Hepatocyte (in vitro differentiated cells): ENCODE measurements around the gene TMEM117. TPM values are rescaled to one million over a fixed set of nuclear protein-coding genes. Genes with fewer than 3 reads are reported as not detected.

Experiments
- DNase-seq: peaks from one replicate; pipeline ENCODE4 v3.0.0-alpha.2; 2016; ENCODE audit warnings: low spot score
- H2AFZ ChIP-seq: fragments of 200-600 bp; sonication (generic); 2 replicates; pipeline ENCODE4 v1.6.0; 2016; ENCODE audit warnings: antibody characterized with exemption, mild to moderate bottlenecking
- H3K27ac ChIP-seq: fragments of 200-600 bp; sonication (generic); 2 replicates; pipeline ENCODE4 v1.5.1; 2016; ENCODE audit warnings: mild to moderate bottlenecking
- H3K27me3 ChIP-seq: fragments of 200-600 bp; sonication (generic); 2 replicates; pipeline ENCODE4 v1.6.1; 2016
- H3K36me3 ChIP-seq: fragments of 200-600 bp; sonication (generic); replicated peaks from 2 replicates; pipeline ENCODE4 v1.5.1; 2016; ENCODE audit warnings: low read depth; ENCODE audit not compliant: insufficient read depth
- H3K4me1 ChIP-seq: fragments of 200-600 bp; sonication (generic); 2 replicates; pipeline ENCODE4 v1.5.1; 2016; ENCODE audit warnings: mild to moderate bottlenecking, moderate library complexity; ENCODE audit not compliant: insufficient read depth
- H3K4me2 ChIP-seq: fragments of 200-600 bp; sonication (generic); 2 replicates; pipeline ENCODE4 v1.6.0; 2016
- H3K4me3 ChIP-seq: fragments of 200-600 bp; sonication (generic); 2 replicates; pipeline ENCODE4 v1.5.1; 2016; ENCODE audit warnings: mild to moderate bottlenecking
- H3K79me2 ChIP-seq: fragments of 200-600 bp; sonication (generic); 2 replicates; pipeline ENCODE4 v1.6.0; 2017; ENCODE audit warnings: mild to moderate bottlenecking
- H3K9me2 ChIP-seq: fragments of 200-600 bp; sonication (generic); replicated peaks from 2 replicates; pipeline ENCODE4 v1.6.0; 2017; ENCODE audit warnings: mild to moderate bottlenecking; ENCODE audit not compliant: insufficient read depth
- H3K9me3 ChIP-seq: fragments of 200-600 bp; sonication (generic); 2 replicates; pipeline ENCODE4 v1.5.1; 2016; ENCODE audit warnings: low read depth, mild to moderate bottlenecking
- H4K20me1 ChIP-seq: fragments of 200-600 bp; sonication (generic); 2 replicates; pipeline ENCODE4 v1.6.0; 2016; ENCODE audit warnings: mild to moderate bottlenecking; ENCODE audit not compliant: insufficient read depth, poor library complexity, severe bottlenecking
- CTCF ChIP-seq: fragments of 200-600 bp; sonication (generic); IDR thresholded peaks from 2 replicates; pipeline ENCODE4 v1.5.1; 2016; ENCODE audit warnings: antibody characterized with exemption, mild to moderate bottlenecking; ENCODE audit not compliant: poor library complexity
- EZH2 ChIP-seq: fragments of 200-600 bp; sonication (generic); IDR thresholded peaks from 2 replicates; pipeline ENCODE4 v1.6.1; 2016; ENCODE audit warnings: antibody characterized with exemption, mild to moderate bottlenecking, borderline replicate concordance
- EZH2phosphoT487 ChIP-seq: fragments of 200-600 bp; sonication (generic); IDR thresholded peaks from one replicate; pipeline ENCODE4 v1.6.1; 2018; ENCODE audit warnings: antibody characterized with exemption, mild to moderate bottlenecking, low read depth, moderate library complexity; ENCODE audit not compliant: unreplicated experiment, severe bottlenecking
- WGBS: methylation state at CpG from one replicate; pipeline ENCODE4 v1.1.6; 2016; ENCODE audit warnings: low lambda C conversion rate; ENCODE audit errors: missing lambda C conversion rate; 5-methylcytosine and 5-hydroxymethylcytosine counted together
- polyA plus RNA-seq: library from polyadenylated mRNA; unstranded; fragments of >200 nt; fragmentation: Nextera tagmentation; extraction: Ambion mirVana; gene quantifications from 2 replicates; pipeline ENCODE4 v1.2.1, GENCODE V29; 2016
- total RNA-seq: library from RNA; depleted of rRNA; stranded (reverse); fragments of >200 nt; gene quantifications from 2 replicates; pipeline ENCODE4 v1.2.3, GENCODE V29; 2014

Gene TMEM117
- total and polyA plus RNA-seq, 2 experiments from 2014 or later: 12.4 to 47.1 TPM

- Histone ChIP-seq H3K4me2 (no peak overlapping the region), H3K36me3 (no peaks in the 10 kb centered on the region), H3K79me2 (peaks cover 7% of the 10 kb centered on the region), H3K27me3 (no peaks in the 10 kb centered on the region), H3K4me3 (no peak overlapping the region), H3K27ac (no peak overlapping the region), H4K20me1 (no peaks in the 10 kb centered on the region), H3K9me3 (no peaks in the 10 kb centered on the region), H2AFZ (no peak overlapping the region), H3K9me2 (no peaks in the 10 kb centered on the region), H3K4me1 (no peaks in the 10 kb centered on the region)
- TF ChIP-seq EZH2 (no peak), CTCF (no peak), EZH2phosphoT487 (no peak)
- whole genome bisulfite sequencing: 91% methylated on average over 2 of the region's 2 CpGs
- no peak for DNase-seq
These were observed 51.5 kb downstream of the TMEM117 start for GRCh38 chr12:43887397-43887796.

- H3K4me3 ChIP-seq: no peak overlapping the region
- no peak overlapping the region for H3K27ac ChIP-seq
- H3K9me2 ChIP-seq: no peaks in the 10 kb centered on the region
- H4K20me1 ChIP-seq: no peaks in the 10 kb centered on the region
- no peaks in the 10 kb centered on the region for H3K36me3 ChIP-seq
- WGBS: 88% methylated on average over 3 of the region's 3 CpGs
- no peak overlapping the region for H2AFZ ChIP-seq
- DNase-seq: no peak
- no peaks in the 10 kb centered on the region for H3K9me3 ChIP-seq
- H3K79me2 ChIP-seq: peaks cover 8% of the 10 kb centered on the region
- TF ChIP-seq EZH2phosphoT487: no peak
- no peaks in the 10 kb centered on the region for H3K4me1 ChIP-seq
- H3K27me3 ChIP-seq: no peaks in the 10 kb centered on the region
- no peak overlapping the region for H3K4me2 ChIP-seq
These were observed 56.1 kb downstream of the TMEM117 start for GRCh38 chr12:43891856-43892574.

- H3K4me1 ChIP-seq: no peaks in the 10 kb centered on the region
- no peak overlapping the region for H2AFZ ChIP-seq
- no peaks in the 10 kb centered on the region for H3K9me3 ChIP-seq
- H3K27me3 ChIP-seq: no peaks in the 10 kb centered on the region
- H3K36me3 ChIP-seq: no peaks in the 10 kb centered on the region
- H3K27ac ChIP-seq: no peak overlapping the region
- WGBS: 98% methylated on average over 2 of the region's 2 CpGs
- no peak for TF ChIP-seq CTCF
- no peak for TF ChIP-seq EZH2
- no peak for TF ChIP-seq EZH2phosphoT487
- H4K20me1 ChIP-seq: no peaks in the 10 kb centered on the region
- no peak for DNase-seq
- H3K9me2 ChIP-seq: no peaks in the 10 kb centered on the region
- H3K79me2 ChIP-seq: peaks cover 8% of the 10 kb centered on the region
- H3K4me3 ChIP-seq: no peak overlapping the region
- H3K4me2 ChIP-seq: no peak overlapping the region
These were observed 57.8 kb downstream of the TMEM117 start for GRCh38 chr12:43893670-43894069.

GRCh38 chr12:43895580-43896206 lies 59.8 kb downstream of the TMEM117 start:
- DNase-seq: no peak
- 97% methylated on average over 1 of the region's 1 CpG for WGBS
- no peaks in the 10 kb centered on the region for H3K27me3 ChIP-seq
- TF ChIP-seq EZH2phosphoT487: no peak
- no peak for TF ChIP-seq CTCF
- TF ChIP-seq EZH2: no peak
- H3K9me3 ChIP-seq: no peaks in the 10 kb centered on the region
- no peaks in the 10 kb centered on the region for H4K20me1 ChIP-seq
- H3K9me2 ChIP-seq: no peaks in the 10 kb centered on the region
- H3K27ac ChIP-seq: no peak overlapping the region
- no peak overlapping the region for H3K4me3 ChIP-seq
- no peak overlapping the region for H2AFZ ChIP-seq
- H3K4me1 ChIP-seq: no peaks in the 10 kb centered on the region
- no peaks in the 10 kb centered on the region for H3K36me3 ChIP-seq
- peaks cover 5% of the 10 kb centered on the region for H3K79me2 ChIP-seq
- no peak overlapping the region for H3K4me2 ChIP-seq
